ENCODE measurements around the gene SH3TC1. TPM values are rescaled to one million over a fixed set of nuclear protein-coding genes. Genes with fewer than 3 reads are reported as not detected.

SH3TC1 gene
- total RNA-seq, 1 donor from 2014 or later, result 73.1 TPM

GRCh38 chr4:8270912-8271815, 72.1 kb downstream of the SH3TC1 start:
- DNase-seq (no peak), ATAC-seq (no peak)
- Histone ChIP-seq H3K36me3 (no peaks in the 10 kb centered on the region), H3K4me3 (peak overlapping the region; percentile 52), H3K9me3 (no peaks in the 10 kb centered on the region), H3K27me3 (ENCODE audit: low read depth) (peaks cover 24% of the 10 kb centered on the region), H3K27ac (peak overlapping the region; percentile 24), H3K4me1 (peaks cover 63% of the 10 kb centered on the region)
- intact Hi-C loops (cut with DNase I), result no loop called here
- TF ChIP-seq, protein P1, sequence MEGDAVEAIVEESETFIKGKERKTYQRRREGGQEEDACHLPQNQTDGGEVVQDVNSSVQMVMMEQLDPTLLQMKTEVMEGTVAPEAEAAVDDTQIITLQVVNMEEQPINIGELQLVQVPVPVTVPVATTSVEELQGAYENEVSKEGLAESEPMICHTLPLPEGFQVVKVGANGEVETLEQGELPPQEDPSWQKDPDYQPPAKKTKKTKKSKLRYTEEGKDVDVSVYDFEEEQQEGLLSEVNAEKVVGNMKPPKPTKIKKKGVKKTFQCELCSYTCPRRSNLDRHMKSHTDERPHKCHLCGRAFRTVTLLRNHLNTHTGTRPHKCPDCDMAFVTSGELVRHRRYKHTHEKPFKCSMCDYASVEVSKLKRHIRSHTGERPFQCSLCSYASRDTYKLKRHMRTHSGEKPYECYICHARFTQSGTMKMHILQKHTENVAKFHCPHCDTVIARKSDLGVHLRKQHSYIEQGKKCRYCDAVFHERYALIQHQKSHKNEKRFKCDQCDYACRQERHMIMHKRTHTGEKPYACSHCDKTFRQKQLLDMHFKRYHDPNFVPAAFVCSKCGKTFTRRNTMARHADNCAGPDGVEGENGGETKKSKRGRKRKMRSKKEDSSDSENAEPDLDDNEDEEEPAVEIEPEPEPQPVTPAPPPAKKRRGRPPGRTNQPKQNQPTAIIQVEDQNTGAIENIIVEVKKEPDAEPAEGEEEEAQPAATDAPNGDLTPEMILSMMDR (IDR thresholded peaks at IDR 0.05), result no peak

DNA sequence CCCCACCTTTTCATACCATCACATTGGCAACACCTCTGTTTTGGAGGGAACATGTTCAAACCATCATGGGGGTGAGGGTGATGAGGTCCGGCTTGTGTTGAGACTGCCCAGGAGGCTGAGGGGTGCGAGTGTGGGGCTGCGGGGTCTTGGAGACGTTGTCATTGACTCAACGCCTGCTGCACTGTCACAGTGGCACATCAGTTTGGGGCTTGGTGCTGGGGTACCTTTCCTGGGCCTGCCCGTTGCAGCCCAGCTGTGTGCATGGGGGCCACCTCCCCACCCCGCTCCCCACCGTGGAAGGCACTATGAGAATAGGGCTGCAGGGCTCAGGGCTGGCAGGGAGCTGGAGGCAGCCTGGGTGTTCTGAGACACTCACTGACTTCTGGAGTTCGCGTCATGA, 72.7 kb downstream of the SH3TC1 start:
- Histone ChIP-seq H3K4me1 (peaks cover 66% of the 10 kb centered on the region), H3K4me3 (peak overlapping the region; percentile 52), H3K27ac (no peak overlapping the region), H3K9me3 (no peaks in the 10 kb centered on the region), H3K27me3 (ENCODE audit: low read depth) (peaks cover 24% of the 10 kb centered on the region), H3K36me3 (no peaks in the 10 kb centered on the region)
- intact Hi-C loops (cut with DNase I), result no loop called here
- DNase-seq (no peak), ATAC-seq (no peak)
- TF ChIP-seq, protein P1 (IDR thresholded peaks at IDR 0.05), result no peak

DNA sequence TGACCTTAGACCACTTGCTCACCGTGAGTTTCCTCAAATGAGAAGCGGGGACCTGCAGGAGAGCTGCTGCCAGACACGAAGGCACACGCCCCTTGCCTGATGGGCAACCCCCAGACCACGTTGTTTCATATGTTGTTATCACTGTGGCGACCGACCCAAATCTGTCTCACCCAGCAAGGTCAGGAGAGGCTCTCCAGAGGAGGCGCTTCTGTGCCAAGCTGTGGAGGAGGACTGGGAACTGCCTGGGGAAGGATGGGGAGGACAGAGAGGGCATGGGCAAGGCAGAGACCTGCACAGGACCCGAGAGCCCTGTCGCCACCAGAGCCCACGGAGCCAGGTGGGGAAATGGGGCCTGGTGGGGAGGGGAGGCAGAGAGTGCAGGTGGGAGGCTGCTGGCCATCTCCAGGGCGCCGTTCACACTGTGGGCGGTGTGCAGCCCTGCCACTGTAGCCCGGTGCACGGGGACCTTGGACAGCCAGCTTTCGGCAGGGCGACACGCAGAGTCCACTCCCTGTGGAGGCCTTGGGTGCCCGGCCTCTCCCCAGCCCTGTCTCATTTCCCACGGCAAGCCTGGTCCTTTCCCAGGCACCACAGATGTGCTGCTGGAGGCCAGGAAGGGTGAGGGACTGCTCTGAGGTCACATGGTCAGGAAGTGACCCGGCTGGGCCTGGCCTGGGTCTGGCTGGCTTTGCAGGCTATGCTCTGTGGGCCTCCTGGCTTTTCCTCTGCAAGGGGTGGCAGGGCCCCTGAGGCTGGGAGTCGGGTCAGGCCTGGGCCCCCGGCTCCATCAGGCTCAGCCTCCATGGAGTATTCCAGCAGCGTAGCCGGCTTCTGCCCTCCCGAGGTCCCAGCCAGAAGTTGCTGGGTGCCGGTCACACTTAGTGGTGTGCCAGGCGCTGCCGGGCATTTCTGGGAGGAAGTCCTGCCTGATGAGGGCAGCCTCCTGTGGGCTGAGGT, 73.7 kb downstream of the SH3TC1 start:
- peaks cover 64% of the 10 kb centered on the region for H3K4me1 ChIP-seq
- intact Hi-C loops (cut with DNase I), result no loop called here
- DNase-seq (no peak), ATAC-seq (no peak)
- H3K4me3 ChIP-seq, result peak overlapping the region; percentile 52
- H3K27me3 ChIP-seq (ENCODE audit: low read depth), result peaks cover 24% of the 10 kb centered on the region
- TF ChIP-seq, protein P1 (IDR thresholded peaks at IDR 0.05), result no peak
- H3K36me3 ChIP-seq, result no peaks in the 10 kb centered on the region
- H3K9me3 ChIP-seq, result no peaks in the 10 kb centered on the region
- H3K27ac ChIP-seq, result peak overlapping the region; percentile 56

- Histone ChIP-seq H3K9me3 (no peaks in the 10 kb centered on the region), H3K36me3 (no peaks in the 10 kb centered on the region), H3K27ac (no peak overlapping the region), H3K4me1 (peaks cover 65% of the 10 kb centered on the region), H3K4me3 (no peak overlapping the region), H3K27me3 (ENCODE audit: low read depth) (peaks cover 24% of the 10 kb centered on the region)
- DNase-seq, result no peak
- intact Hi-C loops (cut with DNase I), result no loop called here
- ATAC-seq, result no peak
- TF ChIP-seq, protein P1 (IDR thresholded peaks at IDR 0.05), result no peak
Measured at GRCh38 chr4:8273450-8273849, 74.4 kb downstream of the SH3TC1 start.

DNA sequence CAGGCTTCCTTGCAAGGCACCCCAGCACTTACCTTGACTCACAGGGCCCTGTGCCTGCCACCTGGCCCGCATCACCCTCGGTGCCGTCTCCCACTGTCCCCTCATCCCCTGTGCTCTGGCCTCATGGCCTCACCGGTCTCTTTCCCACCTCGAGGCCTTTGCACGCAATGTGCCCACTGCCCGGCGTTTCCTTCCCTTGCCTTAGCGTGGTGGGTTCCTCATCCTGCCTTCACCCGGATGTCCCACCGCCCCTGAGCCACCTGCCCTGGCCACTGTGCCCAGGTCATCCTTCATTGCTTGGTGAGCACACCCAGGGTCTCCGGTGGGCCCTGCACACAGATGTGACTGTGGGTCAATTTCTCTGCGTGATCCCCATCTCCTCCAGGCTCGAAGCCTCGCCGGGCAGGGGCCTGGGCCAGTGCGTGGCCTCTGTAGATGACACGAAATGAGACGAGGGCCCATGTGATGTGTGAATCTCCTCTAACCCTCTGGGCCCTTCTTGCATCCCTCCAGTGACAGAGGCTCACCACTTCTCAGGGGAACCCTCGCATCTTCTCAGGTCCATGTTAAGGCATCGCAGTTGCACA, 75.1 kb downstream of the SH3TC1 start:
- DNase-seq (no peak), ATAC-seq (no peak)
- Histone ChIP-seq H3K4me3 (no peak overlapping the region), H3K9me3 (no peaks in the 10 kb centered on the region), H3K27ac (peak overlapping the region; percentile 31), H3K27me3 (ENCODE audit: low read depth) (peaks cover 18% of the 10 kb centered on the region), H3K4me1 (peaks cover 62% of the 10 kb centered on the region), H3K36me3 (no peaks in the 10 kb centered on the region)
- intact Hi-C loops (cut with DNase I), result no loop called here
- TF ChIP-seq, protein P1 (IDR thresholded peaks at IDR 0.05), result no peak
